Endothelial cell of umbilical vein (primary cell): ENCODE measurements around the gene C17orf100.

ENCODE experiments used
- MYC ChIP-seq: IDR thresholded peaks from one replicate; pipeline ENCODE4 v1.6.1; 2011; ENCODE audit warnings: mild to moderate bottlenecking, low read depth, low read length
- POLR2A ChIP-seq: IDR thresholded peaks from 2 replicates; pipeline ENCODE4 v1.6.1; 2012; ENCODE audit warnings: low read depth, mild to moderate bottlenecking, control low read depth, low read length
- POLR2AphosphoS5 ChIP-seq: IDR thresholded peaks from 2 replicates; pipeline ENCODE4 v1.6.1; 2012; ENCODE audit warnings: low read depth, mild to moderate bottlenecking, control low read depth, low read length, moderate library complexity; ENCODE audit not compliant: insufficient read depth
- TF ChIP-seq, protein P1 (sequence below), 2 donors: IDR thresholded peaks; 1 replicate in 1 of 2; 2 replicates in 1 of 2; pipeline ENCODE4 v1.5.1; 2011; ENCODE audit warnings: low read length in 2 of 2, mild to moderate bottlenecking in 2 of 2, moderate library complexity in 2 of 2, control low read depth in 1 of 2, inconsistent platforms in 1 of 2, low read depth in 1 of 2; ENCODE audit not compliant: insufficient read depth in 1 of 2; ENCODE audit errors: extremely low read depth in 1 of 2

DNA sequence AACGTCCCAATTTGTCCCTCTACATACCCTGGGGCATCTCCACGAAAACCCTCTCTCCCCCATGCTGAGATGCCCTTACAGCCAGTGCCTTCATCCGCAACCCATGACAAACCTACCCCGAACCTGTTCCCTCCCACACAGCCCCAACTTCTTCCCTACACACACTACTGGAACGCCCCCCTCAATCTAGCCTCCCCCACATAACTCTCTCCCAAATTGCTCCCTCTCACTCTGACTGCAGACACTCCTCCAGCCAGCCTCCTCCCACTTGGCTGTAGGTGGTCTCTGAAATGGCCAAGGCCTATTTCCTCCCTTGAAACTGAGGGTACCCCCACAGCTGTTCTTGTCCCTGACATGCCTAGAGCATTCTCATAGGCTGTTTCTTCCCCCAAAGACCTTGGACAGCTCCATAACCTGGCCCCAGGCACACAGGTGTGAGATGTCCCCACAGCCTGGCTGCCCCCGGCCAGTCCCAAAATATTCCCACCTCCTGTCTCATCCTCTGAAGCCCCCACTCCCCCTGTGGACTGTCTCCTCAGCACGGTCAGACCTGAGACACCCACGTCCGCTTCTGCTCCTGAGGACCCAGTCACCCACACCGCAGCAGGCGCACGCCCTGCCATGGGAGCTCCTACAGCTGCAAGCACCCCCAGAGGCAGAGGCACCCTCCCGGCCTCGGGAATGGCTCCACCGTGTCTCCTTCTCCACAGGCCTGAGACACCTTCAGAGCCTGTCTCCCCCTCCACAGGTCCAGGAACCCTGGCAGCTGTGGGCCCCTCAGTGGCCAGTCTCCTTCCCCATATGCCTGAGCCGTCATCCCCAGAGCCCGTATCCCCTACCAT, 14.7 kb upstream of the C17orf100 start:
- no peak for TF ChIP-seq POLR2A
- TF ChIP-seq, protein P1, sequence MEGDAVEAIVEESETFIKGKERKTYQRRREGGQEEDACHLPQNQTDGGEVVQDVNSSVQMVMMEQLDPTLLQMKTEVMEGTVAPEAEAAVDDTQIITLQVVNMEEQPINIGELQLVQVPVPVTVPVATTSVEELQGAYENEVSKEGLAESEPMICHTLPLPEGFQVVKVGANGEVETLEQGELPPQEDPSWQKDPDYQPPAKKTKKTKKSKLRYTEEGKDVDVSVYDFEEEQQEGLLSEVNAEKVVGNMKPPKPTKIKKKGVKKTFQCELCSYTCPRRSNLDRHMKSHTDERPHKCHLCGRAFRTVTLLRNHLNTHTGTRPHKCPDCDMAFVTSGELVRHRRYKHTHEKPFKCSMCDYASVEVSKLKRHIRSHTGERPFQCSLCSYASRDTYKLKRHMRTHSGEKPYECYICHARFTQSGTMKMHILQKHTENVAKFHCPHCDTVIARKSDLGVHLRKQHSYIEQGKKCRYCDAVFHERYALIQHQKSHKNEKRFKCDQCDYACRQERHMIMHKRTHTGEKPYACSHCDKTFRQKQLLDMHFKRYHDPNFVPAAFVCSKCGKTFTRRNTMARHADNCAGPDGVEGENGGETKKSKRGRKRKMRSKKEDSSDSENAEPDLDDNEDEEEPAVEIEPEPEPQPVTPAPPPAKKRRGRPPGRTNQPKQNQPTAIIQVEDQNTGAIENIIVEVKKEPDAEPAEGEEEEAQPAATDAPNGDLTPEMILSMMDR (IDR thresholded peaks at IDR 0.05; ENCODE audit: extremely low read depth in 1 of 2, insufficient read depth in 1 of 2, low read depth in 1 of 2, low read length in 2 of 2): no peak
- no peak for TF ChIP-seq POLR2AphosphoS5
- TF ChIP-seq MYC: no peak
